HEK293 (cell line): ENCODE data around the gene EIF1AD.

Experiments
- CTCF ChIA-PET: fragments of 350-600 bp; formaldehyde crosslinking; extraction: SDS; loops from one replicate; lab custom pipeline; 2021; ENCODE audit warnings: antibody characterized with exemption; lab: Yijun Ruan, JAX
- POLR2A ChIA-PET: fragments of 300-600 bp; formaldehyde crosslinking; extraction: SDS; loops from one replicate; lab custom pipeline; 2020; ENCODE audit warnings: antibody characterized with exemption, inconsistent platforms; lab: Yijun Ruan, JAX
- H3K27ac ChIP-seq: fragments of 200-500 bp; sonication (Bioruptor generic); 2 replicates; pipeline ENCODE4 v1.5.1; 2014; ENCODE audit warnings: low read depth, low read length, control low read depth, inconsistent platforms; ENCODE audit errors: extremely low read depth
- H3K36me3 ChIP-seq, 2 experiments: fragments of 200-500 bp in 1 of 2; sonication (Bioruptor generic) in 1 of 2; 1 replicate in 1 of 2; 2 replicates in 1 of 2; pipeline ENCODE4 v1.5.1; 2014 to 2017; ENCODE audit warnings: inconsistent platforms in 2 of 2, low read length in 2 of 2; ENCODE audit not compliant: control insufficient read depth in 2 of 2, insufficient read depth in 1 of 2
- H3K4me1 ChIP-seq: fragments of 200-500 bp; sonication (Bioruptor generic); 2 replicates; pipeline ENCODE4 v1.5.1; 2014; ENCODE audit warnings: mild to moderate bottlenecking, low read length, inconsistent platforms; ENCODE audit not compliant: control insufficient read depth, insufficient read depth
- H3K4me3 ChIP-seq: 2 replicates; pipeline ENCODE4 v1.5.1; 2011; ENCODE audit warnings: low read depth, mild to moderate bottlenecking, control low read depth, low read length, moderate library complexity
- H3K9me3 ChIP-seq: fragments of 200-500 bp; sonication (Bioruptor generic); 2 replicates; pipeline ENCODE4 v1.5.1; 2014; ENCODE audit warnings: low read depth, low read length, inconsistent platforms; ENCODE audit not compliant: control insufficient read depth, insufficient read depth
- EGR2 ChIP-seq: fragments of 450-650 bp; formaldehyde crosslinking; IDR thresholded peaks from 2 replicates; pipeline ENCODE4 v1.5.1; 2016; ENCODE audit warnings: low read depth, missing biosample characterization, missing genetic modification characterization
- GLIS1 ChIP-seq: fragments of 450-650 bp; formaldehyde crosslinking; IDR thresholded peaks from 2 replicates; pipeline ENCODE4 v1.5.1; 2016; ENCODE audit warnings: missing biosample characterization, missing genetic modification characterization
- KLF10 ChIP-seq: fragments of 450-650 bp; IDR thresholded peaks from 2 replicates; pipeline ENCODE4 v1.5.1; 2018; ENCODE audit warnings: missing biosample characterization, mild to moderate bottlenecking, missing genetic modification characterization
- KLF8 ChIP-seq: fragments of 450-650 bp; formaldehyde crosslinking; IDR thresholded peaks from 2 replicates; pipeline ENCODE4 v1.5.1; 2016; ENCODE audit warnings: missing biosample characterization, missing genetic modification characterization
- PRDM10 ChIP-seq: fragments of 450-650 bp; formaldehyde crosslinking; IDR thresholded peaks from 2 replicates; pipeline ENCODE4 v1.5.1; 2016; ENCODE audit warnings: missing biosample characterization, missing genetic modification characterization
- TCF7L2 ChIP-seq: IDR thresholded peaks from 2 replicates; pipeline ENCODE4 v1.6.1; 2011; ENCODE audit warnings: low read depth, mild to moderate bottlenecking, inconsistent platforms, low read length, moderate library complexity, borderline replicate concordance
- ZBTB8A ChIP-seq: fragments of 450-650 bp; formaldehyde crosslinking; IDR thresholded peaks from 2 replicates; pipeline ENCODE4 v1.5.1; 2016; ENCODE audit warnings: missing biosample characterization, missing genetic modification characterization
- ZFHX2 ChIP-seq: fragments of 450-650 bp; formaldehyde crosslinking; conservative IDR thresholded peaks from 2 replicates; pipeline ENCODE4 v1.5.1; 2016; ENCODE audit warnings: missing biosample characterization, missing genetic modification characterization
- ZNF292 ChIP-seq: fragments of 450-650 bp; formaldehyde crosslinking; IDR thresholded peaks from 2 replicates; pipeline ENCODE4 v1.5.1; 2016; ENCODE audit warnings: low read depth, missing biosample characterization, missing genetic modification characterization, borderline replicate concordance
- ZNF416 ChIP-seq: fragments of 450-650 bp; formaldehyde crosslinking; IDR thresholded peaks from 2 replicates; pipeline ENCODE4 v1.5.1; 2016; ENCODE audit warnings: missing biosample characterization, missing genetic modification characterization
- ZNF433 ChIP-seq: fragments of 450-650 bp; formaldehyde crosslinking; IDR thresholded peaks from 2 replicates; pipeline ENCODE4 v1.5.1; 2016; ENCODE audit warnings: missing biosample characterization, missing genetic modification characterization, low read depth
- ZNF501 ChIP-seq: fragments of 450-650 bp; formaldehyde crosslinking; IDR thresholded peaks from 2 replicates; pipeline ENCODE4 v1.5.1; 2016; ENCODE audit warnings: missing biosample characterization, missing genetic modification characterization
- ZNF791 ChIP-seq: fragments of 450-650 bp; formaldehyde crosslinking; IDR thresholded peaks from 2 replicates; pipeline ENCODE4 v1.5.1; 2016; ENCODE audit warnings: missing biosample characterization, missing genetic modification characterization
- ZXDB ChIP-seq: fragments of 450-650 bp; formaldehyde crosslinking; IDR thresholded peaks from 2 replicates; pipeline ENCODE4 v1.5.1; 2016; ENCODE audit warnings: missing biosample characterization, missing genetic modification characterization
- TF ChIP-seq, protein P1 (sequence below): fragments of 450-650 bp; IDR thresholded peaks from 2 replicates; pipeline ENCODE4 v1.5.1; 2018; ENCODE audit warnings: missing biosample characterization, mild to moderate bottlenecking, missing genetic modification characterization
- TF ChIP-seq, protein P2 (sequence below): fragments of 450-650 bp; formaldehyde crosslinking; IDR thresholded peaks from 2 replicates; pipeline ENCODE4 v1.5.1; 2016; ENCODE audit warnings: missing biosample characterization, missing genetic modification characterization, low read depth

Gene EIF1AD

DNA sequence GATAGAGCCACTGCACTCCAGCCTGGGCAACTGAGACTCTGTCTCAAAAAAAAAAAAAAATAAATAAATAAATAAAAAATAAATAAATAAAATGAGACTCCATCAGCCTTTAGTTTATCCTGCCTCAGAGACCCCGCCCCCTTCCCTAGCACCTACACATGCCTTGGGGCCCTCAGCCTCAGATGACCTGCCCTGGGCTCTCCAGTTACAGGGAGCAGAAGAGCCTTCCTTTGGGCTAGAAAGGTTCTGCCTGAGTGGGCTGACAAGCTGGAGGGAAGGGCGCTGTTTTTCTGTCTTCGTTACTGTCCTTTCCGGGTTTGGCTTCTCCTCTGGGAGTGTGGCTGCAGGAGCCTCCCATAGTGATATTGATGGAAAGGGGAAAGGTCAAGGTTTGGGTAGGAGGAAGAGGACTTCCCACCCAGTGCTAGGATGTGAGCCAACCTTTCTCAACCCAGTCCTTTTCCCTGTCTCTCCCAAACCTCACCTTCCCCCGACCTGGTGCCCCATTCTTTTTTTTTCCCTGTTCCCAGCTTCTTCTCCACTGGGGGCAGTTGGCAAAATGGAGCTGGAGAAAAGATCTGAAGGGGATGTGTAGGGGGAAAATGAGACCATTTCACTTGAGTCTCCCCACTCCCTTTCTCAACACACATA lies 48.7 kb upstream of the EIF1AD start (continued):
- TF ChIP-seq ZNF501 (tag by site-specific recombination) (no peak), ZNF791 (tag by site-specific recombination) (no peak), EGR2 (peak; percentile 36; the same call in 1 of the 2 replicates), ZNF292 (no peak), TCF7L2 (no peak), KLF10 (tag by site-specific recombination) (no peak), KLF8 (tag by site-specific recombination) (no peak), ZNF433 (tag by site-specific recombination) (no peak), ZNF416 (tag by site-specific recombination) (no peak), ZBTB8A (tag by site-specific recombination) (peak; percentile 62)
- TF ChIP-seq, protein P1, sequence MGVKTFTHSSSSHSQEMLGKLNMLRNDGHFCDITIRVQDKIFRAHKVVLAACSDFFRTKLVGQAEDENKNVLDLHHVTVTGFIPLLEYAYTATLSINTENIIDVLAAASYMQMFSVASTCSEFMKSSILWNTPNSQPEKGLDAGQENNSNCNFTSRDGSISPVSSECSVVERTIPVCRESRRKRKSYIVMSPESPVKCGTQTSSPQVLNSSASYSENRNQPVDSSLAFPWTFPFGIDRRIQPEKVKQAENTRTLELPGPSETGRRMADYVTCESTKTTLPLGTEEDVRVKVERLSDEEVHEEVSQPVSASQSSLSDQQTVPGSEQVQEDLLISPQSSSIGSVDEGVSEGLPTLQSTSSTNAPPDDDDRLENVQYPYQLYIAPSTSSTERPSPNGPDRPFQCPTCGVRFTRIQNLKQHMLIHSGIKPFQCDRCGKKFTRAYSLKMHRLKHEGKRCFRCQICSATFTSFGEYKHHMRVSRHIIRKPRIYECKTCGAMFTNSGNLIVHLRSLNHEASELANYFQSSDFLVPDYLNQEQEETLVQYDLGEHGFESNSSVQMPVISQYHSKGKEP = no peak

GRCh38 chr11:66048547-66049323 lies 46.8 kb upstream of the EIF1AD start, which contains the start of gene GAL3ST3:
TSS of gene GAL3ST3 (minus strand) at chr11:66049161. CDS start at chr11:66045415, 3,746 bp downstream.
- H3K4me3 ChIP-seq = no peak within 1 kb of the TSS
- H3K27ac ChIP-seq = no peak within 1 kb of the TSS
- H3K9me3 ChIP-seq = no peaks in the 10 kb centered on the region
- CTCF ChIA-PET = interaction anchor here (0.7 to 1.1 kb wide), 2 partner anchors 12 to 19 kb away, joined by 3 read pairs; no protein-coding TSS in a partner anchor
- TF ChIP-seq, protein P2, sequence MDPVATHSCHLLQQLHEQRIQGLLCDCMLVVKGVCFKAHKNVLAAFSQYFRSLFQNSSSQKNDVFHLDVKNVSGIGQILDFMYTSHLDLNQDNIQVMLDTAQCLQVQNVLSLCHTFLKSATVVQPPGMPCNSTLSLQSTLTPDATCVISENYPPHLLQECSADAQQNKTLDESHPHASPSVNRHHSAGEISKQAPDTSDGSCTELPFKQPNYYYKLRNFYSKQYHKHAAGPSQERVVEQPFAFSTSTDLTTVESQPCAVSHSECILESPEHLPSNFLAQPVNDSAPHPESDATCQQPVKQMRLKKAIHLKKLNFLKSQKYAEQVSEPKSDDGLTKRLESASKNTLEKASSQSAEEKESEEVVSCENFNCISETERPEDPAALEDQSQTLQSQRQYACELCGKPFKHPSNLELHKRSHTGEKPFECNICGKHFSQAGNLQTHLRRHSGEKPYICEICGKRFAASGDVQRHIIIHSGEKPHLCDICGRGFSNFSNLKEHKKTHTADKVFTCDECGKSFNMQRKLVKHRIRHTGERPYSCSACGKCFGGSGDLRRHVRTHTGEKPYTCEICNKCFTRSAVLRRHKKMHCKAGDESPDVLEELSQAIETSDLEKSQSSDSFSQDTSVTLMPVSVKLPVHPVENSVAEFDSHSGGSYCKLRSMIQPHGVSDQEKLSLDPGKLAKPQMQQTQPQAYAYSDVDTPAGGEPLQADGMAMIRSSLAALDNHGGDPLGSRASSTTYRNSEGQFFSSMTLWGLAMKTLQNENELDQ = no peak
- TF ChIP-seq ZFHX2 (tag by site-specific recombination) (peak; percentile 87), EGR2 (peak; percentile 89)
- TF ChIP-seq, all 188 proteins: peak for 2
- H3K4me1 ChIP-seq = peaks cover 8% of the 10 kb centered on the region
- POLR2A ChIA-PET = no interaction called here
- peaks cover 2 to 11% of the 10 kb centered on the region in 2 experiments; a peak in 2 of 3 replicates for H3K36me3 ChIP-seq

GRCh38 chr11:66047541-66048365 lies 45.8 kb upstream of the EIF1AD start:
- TF ChIP-seq ZXDB (tag by site-specific recombination) (no peak), PRDM10 (peak; percentile 87), GLIS1 (peak; percentile 87)
- CTCF ChIA-PET = interaction anchor here (0.6 to 5.3 kb wide), 9 partner anchors 13 to 622 kb away, joined by 3 to 49 read pairs (median 4); partner anchors contain the start of gene CATSPER1
- POLR2A ChIA-PET = interaction anchor here (0.8 kb wide), 1 partner anchor 89 kb away, joined by 3 read pairs; no protein-coding TSS in a partner anchor
- Histone ChIP-seq H3K4me1 (peaks cover 8% of the 10 kb centered on the region), H3K36me3 (peaks cover 0 to 1% of the 10 kb centered on the region in 2 experiments; a peak in 1 of 3 replicates), H3K9me3 (no peaks in the 10 kb centered on the region), H3K4me3 (no peak overlapping the region), H3K27ac (no peak overlapping the region)
